Measurements from ENCODE around the gene LRRC8C. TPM values are rescaled to one million over a fixed set of nuclear protein-coding genes. Genes with fewer than 3 reads are reported as not detected.

The LRRC8C gene
- total and polyA plus RNA-seq, 4 donors: 0.63 to 3.5 (median 1.5) TPM

DNA sequence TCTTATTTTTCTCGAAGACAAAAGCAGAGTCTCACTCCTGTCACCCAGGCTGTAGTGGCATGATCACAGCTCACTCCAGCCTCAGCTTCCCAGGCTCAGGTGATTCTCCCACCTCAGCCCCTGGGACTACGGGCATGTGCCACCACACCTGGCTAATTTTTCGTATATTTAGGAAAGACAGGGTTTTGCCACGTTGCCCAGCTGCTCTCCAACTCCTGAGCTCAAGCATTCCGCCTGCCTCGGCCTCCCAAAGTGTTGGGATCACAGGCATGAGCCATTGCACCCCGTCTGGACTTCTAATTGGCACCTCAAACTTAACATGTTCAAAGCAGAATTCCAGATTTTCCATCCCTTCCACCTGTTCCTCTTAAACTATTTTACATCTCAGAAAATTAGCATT, 19.0 kb upstream of the LRRC8C start:
- Histone ChIP-seq H3K4me3 (ENCODE audit: low read depth in 1 of 3, low read length in 3 of 3) (no peak overlapping the region), H3K27me3 (ENCODE audit: control insufficient read depth in 4 of 4, insufficient read depth in 4 of 4, low read length in 3 of 4) (no peaks in the 10 kb centered on the region), H3K36me3 (ENCODE audit: control insufficient read depth in 4 of 4, insufficient read depth in 3 of 4, low read depth in 1 of 4, low read length in 3 of 4) (no peaks in the 10 kb centered on the region), H3K27ac (ENCODE audit: low read depth in 1 of 2, low read length in 2 of 2) (no peak overlapping the region), H3K9me3 (ENCODE audit: control insufficient read depth in 4 of 4, low read length in 3 of 4) (peaks cover 0 to 3% (median 0%) of the 10 kb centered on the region in 4 donors), H3K4me1 (ENCODE audit: control insufficient read depth in 4 of 4, insufficient read depth in 4 of 4, low read length in 3 of 4) (no peaks in the 10 kb centered on the region), H3K9ac (ENCODE audit: low read depth in 1 of 2, low read length in 2 of 2) (no peak overlapping the region)
- WGBS: 84% methylated on average over 7 of the region's 7 CpGs
- DNase-seq (ENCODE audit: low spot score): no peak
- TF ChIP-seq TAF1 (conservative IDR thresholded peaks at IDR 0.05): no peak
- no peak for TF ChIP-seq FOXA1 (IDR thresholded peaks at IDR 0.05)
- TF ChIP-seq SP1 (IDR thresholded peaks at IDR 0.05): no peak
- no peak for TF ChIP-seq RXRA (IDR thresholded peaks at IDR 0.05)
- TF ChIP-seq HNF4A (conservative IDR thresholded peaks at IDR 0.05): no peak
- TF ChIP-seq, protein P1, sequence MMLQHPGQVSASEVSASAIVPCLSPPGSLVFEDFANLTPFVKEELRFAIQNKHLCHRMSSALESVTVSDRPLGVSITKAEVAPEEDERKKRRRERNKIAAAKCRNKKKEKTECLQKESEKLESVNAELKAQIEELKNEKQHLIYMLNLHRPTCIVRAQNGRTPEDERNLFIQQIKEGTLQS (IDR thresholded peaks at IDR 0.05): no peak
- TF ChIP-seq YY1 (IDR thresholded peaks at IDR 0.05): no peak
- no peak for TF ChIP-seq FOXA2 (IDR thresholded peaks at IDR 0.05)
- TF ChIP-seq MAX (IDR thresholded peaks at IDR 0.05): no peak
- no peak for TF ChIP-seq RAD21 (IDR thresholded peaks at IDR 0.05)
- TF ChIP-seq HNF4G (IDR thresholded peaks at IDR 0.05): no peak
- TF ChIP-seq EGR1 (IDR thresholded peaks at IDR 0.05; ENCODE audit: low read depth in 2 of 2): no peak
- no peak for TF ChIP-seq JUND (IDR thresholded peaks at IDR 0.05)

DNA sequence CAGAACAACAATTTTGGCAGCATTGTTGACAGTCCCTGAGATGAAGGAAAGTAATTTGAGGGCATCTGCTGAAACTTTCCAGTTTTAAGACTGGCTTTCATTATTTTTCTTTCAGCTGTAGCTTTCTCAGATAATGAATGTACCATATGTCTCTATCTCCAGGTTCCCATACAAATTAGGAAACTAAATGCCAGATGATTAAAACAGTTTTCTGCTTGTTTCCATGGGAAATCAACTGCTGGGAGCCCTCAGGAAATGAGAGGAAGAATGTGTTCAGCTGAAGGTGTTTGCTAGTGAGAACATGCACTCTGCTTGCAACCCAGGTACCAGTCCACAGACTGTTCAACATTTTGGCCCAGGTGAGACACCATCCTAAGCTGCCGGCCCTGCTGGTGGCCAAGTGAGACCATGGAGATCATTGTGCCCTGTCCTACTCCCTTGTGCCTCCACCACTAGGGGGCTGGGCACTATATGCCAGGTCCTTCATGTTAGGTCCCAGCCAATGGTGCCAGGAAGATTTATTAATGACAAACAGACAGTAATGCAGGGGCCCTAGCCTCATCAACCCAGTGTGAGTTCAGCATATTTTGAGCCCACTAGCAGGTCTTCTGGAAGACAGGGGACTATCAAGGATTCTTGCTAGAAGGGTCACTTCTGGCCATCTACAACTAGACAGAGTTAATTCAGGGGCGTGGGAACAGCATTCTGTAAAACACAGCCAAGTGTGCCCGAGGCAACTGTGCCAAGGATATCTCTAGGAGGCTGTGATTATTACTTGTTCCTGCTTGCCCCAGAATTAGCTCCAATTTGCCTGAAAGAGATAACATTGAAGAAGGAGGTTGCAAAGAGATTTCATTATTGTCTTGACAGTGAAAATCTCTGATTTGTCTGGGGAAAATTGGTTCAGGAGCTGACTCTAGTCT, 17.0 kb upstream of the LRRC8C start:
- Histone ChIP-seq H3K4me3 (ENCODE audit: low read depth in 1 of 3, low read length in 3 of 3) (no peak overlapping the region), H3K9ac (ENCODE audit: low read depth in 1 of 2, low read length in 2 of 2) (no peak overlapping the region), H3K4me1 (ENCODE audit: control insufficient read depth in 4 of 4, insufficient read depth in 4 of 4, low read length in 3 of 4) (no peaks in the 10 kb centered on the region), H3K9me3 (ENCODE audit: control insufficient read depth in 4 of 4, low read length in 3 of 4) (peaks cover 0 to 3% (median 0%) of the 10 kb centered on the region in 4 donors), H3K27me3 (ENCODE audit: control insufficient read depth in 4 of 4, insufficient read depth in 4 of 4, low read length in 3 of 4) (no peaks in the 10 kb centered on the region), H3K27ac (ENCODE audit: low read depth in 1 of 2, low read length in 2 of 2) (no peak overlapping the region), H3K36me3 (ENCODE audit: control insufficient read depth in 4 of 4, insufficient read depth in 3 of 4, low read depth in 1 of 4, low read length in 3 of 4) (no peaks in the 10 kb centered on the region)
- no peak for DNase-seq (ENCODE audit: low spot score)
- TF ChIP-seq HNF4A (conservative IDR thresholded peaks at IDR 0.05) (no peak), GABPA (IDR thresholded peaks at IDR 0.05 in 1 of 2, conservative IDR thresholded peaks at IDR 0.05 in 1 of 2) (no peak), FOXA2 (IDR thresholded peaks at IDR 0.05) (no peak), SP1 (IDR thresholded peaks at IDR 0.05) (no peak), YY1 (IDR thresholded peaks at IDR 0.05) (no peak), RXRA (IDR thresholded peaks at IDR 0.05) (no peak), NR2F2 (IDR thresholded peaks at IDR 0.05) (no peak), RAD21 (IDR thresholded peaks at IDR 0.05) (peak in 1 of 2 donors; percentile 53), TAF1 (conservative IDR thresholded peaks at IDR 0.05) (no peak)
- TF ChIP-seq, protein P2, sequence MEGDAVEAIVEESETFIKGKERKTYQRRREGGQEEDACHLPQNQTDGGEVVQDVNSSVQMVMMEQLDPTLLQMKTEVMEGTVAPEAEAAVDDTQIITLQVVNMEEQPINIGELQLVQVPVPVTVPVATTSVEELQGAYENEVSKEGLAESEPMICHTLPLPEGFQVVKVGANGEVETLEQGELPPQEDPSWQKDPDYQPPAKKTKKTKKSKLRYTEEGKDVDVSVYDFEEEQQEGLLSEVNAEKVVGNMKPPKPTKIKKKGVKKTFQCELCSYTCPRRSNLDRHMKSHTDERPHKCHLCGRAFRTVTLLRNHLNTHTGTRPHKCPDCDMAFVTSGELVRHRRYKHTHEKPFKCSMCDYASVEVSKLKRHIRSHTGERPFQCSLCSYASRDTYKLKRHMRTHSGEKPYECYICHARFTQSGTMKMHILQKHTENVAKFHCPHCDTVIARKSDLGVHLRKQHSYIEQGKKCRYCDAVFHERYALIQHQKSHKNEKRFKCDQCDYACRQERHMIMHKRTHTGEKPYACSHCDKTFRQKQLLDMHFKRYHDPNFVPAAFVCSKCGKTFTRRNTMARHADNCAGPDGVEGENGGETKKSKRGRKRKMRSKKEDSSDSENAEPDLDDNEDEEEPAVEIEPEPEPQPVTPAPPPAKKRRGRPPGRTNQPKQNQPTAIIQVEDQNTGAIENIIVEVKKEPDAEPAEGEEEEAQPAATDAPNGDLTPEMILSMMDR (IDR thresholded peaks at IDR 0.05; ENCODE audit: low read depth, low read length, missing input control): peak; percentile 11
- 87% methylated on average over 3 of the region's 3 CpGs for WGBS

All from liver (tissue), 9 donors.